GM12801 (cell line): ENCODE measurements around the gene TCF23.

Experiments
- TF ChIP-seq, protein P1 (sequence below): IDR thresholded peaks from one replicate; pipeline ENCODE4 v1.5.1; 2011; ENCODE audit warnings: control low read depth; ENCODE audit not compliant: insufficient read length; ENCODE audit errors: extremely low read depth

Gene TCF23

DNA sequence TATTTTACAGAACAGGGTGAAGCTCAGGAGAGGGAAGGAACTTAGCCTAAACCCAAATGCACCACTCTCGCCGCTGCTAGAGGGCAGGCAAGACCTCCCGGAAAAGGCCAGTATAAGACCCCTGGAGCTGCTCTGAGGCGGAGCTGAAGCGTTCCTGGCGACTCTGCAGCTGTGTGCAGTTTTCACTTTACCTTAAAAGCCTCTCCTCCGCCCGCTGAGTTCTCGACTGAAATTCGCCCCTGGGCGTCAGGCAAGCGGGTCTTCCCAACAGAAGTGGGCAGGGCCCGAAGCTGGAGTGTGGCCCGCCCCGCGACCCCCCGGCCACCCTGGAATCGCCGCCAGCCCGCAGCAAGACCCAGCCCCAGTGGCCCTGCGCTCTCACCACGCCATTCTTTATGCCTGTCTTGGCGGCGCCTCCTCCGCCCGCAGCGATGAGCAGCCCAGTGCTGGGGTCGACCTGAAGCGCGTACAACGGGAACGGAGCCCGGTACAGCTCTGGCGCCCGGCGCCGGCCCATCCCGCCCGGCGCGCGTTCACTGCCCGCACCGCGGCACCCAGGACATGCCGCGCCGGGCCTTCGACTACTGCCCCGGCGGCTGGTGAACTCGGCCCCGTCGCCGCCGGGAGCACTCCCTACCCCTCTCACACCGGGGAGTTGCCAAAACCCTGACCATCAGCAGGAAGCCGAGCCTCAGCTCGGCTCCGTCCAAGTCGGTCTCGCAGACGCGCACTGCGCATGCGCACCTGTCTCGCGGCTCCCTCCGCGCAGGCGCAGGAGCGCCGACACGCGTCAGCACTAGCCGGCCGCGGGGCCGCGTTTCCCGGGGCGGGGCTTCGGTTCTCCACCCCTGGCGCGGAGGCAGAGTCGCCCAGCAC lies 14.7 kb upstream of the TCF23 start, which contains the start of gene PREB:
Gene PREB (minus strand): TSS at position 732 of the 876 bp plus-strand sequence. CDS start 215 bp downstream, at position 517.
- TF ChIP-seq, protein P1, sequence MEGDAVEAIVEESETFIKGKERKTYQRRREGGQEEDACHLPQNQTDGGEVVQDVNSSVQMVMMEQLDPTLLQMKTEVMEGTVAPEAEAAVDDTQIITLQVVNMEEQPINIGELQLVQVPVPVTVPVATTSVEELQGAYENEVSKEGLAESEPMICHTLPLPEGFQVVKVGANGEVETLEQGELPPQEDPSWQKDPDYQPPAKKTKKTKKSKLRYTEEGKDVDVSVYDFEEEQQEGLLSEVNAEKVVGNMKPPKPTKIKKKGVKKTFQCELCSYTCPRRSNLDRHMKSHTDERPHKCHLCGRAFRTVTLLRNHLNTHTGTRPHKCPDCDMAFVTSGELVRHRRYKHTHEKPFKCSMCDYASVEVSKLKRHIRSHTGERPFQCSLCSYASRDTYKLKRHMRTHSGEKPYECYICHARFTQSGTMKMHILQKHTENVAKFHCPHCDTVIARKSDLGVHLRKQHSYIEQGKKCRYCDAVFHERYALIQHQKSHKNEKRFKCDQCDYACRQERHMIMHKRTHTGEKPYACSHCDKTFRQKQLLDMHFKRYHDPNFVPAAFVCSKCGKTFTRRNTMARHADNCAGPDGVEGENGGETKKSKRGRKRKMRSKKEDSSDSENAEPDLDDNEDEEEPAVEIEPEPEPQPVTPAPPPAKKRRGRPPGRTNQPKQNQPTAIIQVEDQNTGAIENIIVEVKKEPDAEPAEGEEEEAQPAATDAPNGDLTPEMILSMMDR: no peak

DNA sequence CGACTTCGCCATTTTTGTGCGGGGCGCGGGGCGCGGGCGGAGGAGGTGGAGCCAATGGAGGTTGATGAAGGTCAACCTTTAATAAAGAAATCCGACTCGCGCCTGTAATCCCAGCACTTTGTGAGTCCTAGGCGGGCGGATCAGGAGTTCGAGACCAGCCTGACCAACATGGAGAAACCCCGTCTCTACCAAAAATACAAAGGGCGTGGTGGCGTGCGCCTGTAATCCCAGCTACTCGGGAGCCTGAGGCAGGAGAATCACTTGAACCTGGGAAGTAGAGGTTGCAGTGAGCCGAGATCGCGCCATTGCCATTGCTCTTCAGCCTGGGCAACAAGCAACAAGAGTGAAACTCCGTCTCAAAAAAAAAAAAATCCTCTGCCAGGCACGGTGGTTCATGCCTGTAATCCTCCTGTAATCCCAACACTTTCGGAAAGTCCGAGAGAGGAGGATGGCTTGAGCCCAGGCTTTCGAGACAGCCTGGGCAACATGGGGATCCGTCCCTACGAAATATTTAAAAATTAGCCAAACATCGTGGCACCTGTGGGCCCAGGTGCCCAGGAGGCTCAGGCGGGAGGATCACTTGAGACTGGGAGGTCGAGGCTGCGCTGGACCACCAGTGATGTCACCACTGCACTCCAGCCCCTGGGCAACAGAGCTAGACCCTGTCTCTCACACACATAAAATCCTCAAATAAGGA lies 13.9 kb upstream of the TCF23 start:
- TF ChIP-seq, protein P1: no peak

DNA sequence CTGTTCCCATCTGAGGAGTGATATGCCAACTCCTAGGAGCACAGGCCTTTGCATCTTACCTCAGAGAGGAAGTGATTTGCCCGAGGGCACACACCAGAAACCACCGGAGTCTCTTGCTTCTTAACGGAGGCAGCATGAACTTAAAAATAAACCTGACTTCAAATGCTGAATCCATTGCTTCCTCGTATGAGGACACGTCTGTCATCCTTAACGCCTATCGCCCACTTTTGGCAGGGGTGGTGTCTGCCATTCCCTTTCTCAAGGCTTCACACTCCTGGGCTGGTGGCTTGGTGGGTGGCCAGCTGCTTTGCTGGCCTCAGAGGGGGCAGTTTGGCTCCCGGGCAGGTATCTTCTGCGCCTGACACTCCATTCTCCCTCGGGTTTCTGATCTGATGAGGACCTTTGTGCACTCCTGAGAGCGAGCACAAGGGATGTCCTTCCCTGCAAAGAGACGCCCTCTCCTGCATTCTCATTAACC lies 13.3 kb upstream of the TCF23 start:
- TF ChIP-seq, protein P1: no peak

DNA sequence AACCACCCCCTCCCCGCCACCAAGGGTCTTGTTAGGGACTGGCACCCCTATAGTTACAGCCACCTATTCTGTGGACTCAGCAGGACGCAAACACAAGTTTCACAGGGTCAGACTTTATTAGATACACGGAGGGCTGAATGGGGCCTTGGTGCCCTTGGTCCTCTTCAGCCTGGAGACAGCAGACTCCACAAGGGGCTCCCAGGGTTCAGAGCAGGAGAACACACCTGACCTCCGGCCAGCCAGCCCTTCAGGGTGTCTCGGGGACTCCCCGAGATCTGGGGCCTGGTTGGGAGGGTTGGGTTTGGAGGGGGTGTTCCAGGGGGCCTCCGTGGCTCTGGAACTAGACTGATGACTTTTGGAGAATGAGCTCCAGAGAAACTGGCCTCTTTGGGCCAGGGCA lies 12.1 kb upstream of the TCF23 start:
- TF ChIP-seq, protein P1: no peak

DNA sequence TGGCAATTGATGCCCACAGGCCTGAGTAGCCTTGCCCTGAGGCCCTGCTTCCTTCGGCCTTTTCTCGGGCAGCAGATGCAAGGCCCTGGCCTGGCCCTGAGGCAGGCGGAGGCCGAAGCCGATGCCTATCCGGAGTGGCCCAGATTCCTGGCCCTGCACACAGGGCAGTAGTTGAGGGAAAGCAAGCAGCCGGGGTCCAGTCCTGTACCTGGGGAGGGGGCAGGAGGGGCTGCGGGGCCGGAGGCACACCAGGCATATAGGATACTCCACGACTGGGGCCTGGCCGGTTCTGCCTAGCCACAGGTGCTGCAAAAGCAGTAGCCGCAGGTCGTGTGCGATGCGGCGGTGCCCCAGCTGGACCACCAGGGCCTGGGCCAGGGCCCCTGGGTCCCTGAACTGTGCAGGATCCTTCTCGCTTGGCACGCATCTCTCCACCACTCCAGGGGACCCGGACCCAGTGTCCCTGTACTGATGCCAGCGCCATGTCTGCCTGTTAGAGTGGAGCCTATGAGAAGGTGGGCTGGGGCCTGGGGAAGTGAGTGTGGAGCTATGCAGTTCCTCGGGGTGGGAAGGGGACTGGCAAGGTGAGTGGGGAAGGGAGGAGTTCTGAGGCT lies 11.4 kb upstream of the TCF23 start:
- TF ChIP-seq, protein P1: no peak

DNA sequence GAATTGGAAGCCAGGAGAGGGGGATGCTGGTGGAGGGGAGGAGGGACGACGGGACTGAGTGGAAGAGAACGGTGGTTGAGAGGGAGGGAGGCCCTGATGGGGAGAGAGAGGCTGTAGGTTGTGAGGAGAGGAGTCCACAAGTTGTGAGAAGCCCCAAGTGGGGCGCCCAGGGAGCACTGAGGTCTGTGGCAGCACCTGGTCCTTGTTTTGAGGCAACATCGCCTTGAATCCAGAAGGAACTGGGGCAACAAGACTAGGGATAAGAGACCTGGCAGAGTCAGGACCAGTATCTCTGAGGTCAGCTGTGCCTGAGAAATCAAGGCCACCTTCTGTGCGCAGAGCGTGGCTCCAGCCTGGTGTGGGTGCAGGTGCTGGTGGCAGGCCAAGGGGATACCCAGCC lies 10.7 kb upstream of the TCF23 start:
- TF ChIP-seq, protein P1: no peak

DNA sequence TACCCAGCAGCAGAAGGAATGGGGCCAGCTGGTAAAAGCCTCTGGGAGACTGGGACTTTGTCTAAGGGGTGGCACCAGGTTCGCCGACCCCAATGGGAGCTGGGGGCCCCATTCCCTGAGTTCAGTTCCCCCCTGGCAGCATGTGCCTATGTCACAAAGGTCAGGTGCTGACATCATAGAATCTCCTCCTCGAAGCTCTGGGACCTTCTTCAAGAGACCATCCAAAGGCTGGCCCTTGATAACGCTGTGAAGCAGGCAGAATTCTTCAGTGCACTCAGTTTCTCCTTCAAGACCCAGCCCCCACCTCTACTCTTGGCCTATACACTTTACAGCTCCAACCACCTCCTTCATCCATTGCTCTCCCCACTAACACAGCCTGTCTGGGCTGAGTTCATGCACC lies 9.5 kb upstream of the TCF23 start, which contains the start of gene PRR30:
Gene PRR30 (minus strand): TSS at position 101 of the 400 bp plus-strand sequence. CDS start 1,081 bp downstream, outside the sequence.
- TF ChIP-seq, protein P1: no peak
